Measurements from ENCODE around the gene NDUFS6.

GRCh38 chr5:1804001-1804690 lies 2.9 kb downstream of the NDUFS6 start:
- TF ChIP-seq CTCF (IDR thresholded peaks at IDR 0.05; ENCODE audit: poor library complexity, severe bottlenecking) = no peak
- no peak for TF ChIP-seq EP300 (conservative IDR thresholded peaks at IDR 0.05; ENCODE audit: poor library complexity, severe bottlenecking)
- no peak for TF ChIP-seq REST (IDR thresholded peaks at IDR 0.05; ENCODE audit: borderline replicate concordance)
- TF ChIP-seq RAD21 (conservative IDR thresholded peaks at IDR 0.05) = no peak
- TF ChIP-seq SMC3 (conservative IDR thresholded peaks at IDR 0.05; ENCODE audit: poor library complexity) = no peak
- TF ChIP-seq EZH2 (IDR thresholded peaks at IDR 0.05; ENCODE audit: borderline replicate concordance, insufficient read depth, low read length, poor library complexity, severe bottlenecking) = no peak
- TF ChIP-seq POLR2AphosphoS5 (IDR thresholded peaks at IDR 0.05) = no peak
- no peak for TF ChIP-seq MXI1 (conservative IDR thresholded peaks at IDR 0.05; ENCODE audit: poor library complexity, severe bottlenecking)
- TF ChIP-seq TAF1 (IDR thresholded peaks at IDR 0.05; ENCODE audit: low read depth) = no peak

Measured in neural cell (in vitro differentiated cells).